Lower leg skin (tissue), 3 donors: ENCODE data around the gene LIPF.

Experiments
- POLR2A ChIP-seq, 2 donors: fragments of 450-650 bp; IDR thresholded peaks; one replicate each; pipeline ENCODE4 v1.6.1; 2016 to 2017; ENCODE audit warnings: antibody characterized with exemption in 2 of 2, mild to moderate bottlenecking in 1 of 2, moderate library complexity in 1 of 2
- TF ChIP-seq, protein P1 (sequence below), 3 donors: fragments of 450-650 bp; IDR thresholded peaks; one replicate each; pipeline ENCODE4 v1.5.1; 2016; ENCODE audit warnings: antibody characterized with exemption in 3 of 3, mild to moderate bottlenecking in 3 of 3, moderate library complexity in 2 of 3

DNA sequence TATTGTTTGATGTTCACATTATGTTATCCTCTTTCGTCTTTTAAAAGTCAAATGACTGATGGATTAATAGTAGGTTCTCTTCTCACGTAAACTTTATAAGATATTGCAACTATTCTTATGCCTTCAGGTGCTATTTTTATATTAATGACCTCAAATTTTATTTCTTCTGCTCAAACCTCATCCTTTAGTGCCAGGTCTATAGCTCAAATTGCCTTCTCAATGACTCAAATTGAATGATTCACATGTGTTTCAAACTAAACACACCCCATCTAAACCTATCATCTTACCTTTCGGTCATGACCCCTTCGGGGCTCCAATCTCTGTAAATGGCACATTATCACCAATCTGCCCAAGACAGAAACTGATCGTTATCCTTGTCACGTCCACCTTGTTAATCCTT, 22.0 kb upstream of the LIPF start:
- TF ChIP-seq, protein P1, sequence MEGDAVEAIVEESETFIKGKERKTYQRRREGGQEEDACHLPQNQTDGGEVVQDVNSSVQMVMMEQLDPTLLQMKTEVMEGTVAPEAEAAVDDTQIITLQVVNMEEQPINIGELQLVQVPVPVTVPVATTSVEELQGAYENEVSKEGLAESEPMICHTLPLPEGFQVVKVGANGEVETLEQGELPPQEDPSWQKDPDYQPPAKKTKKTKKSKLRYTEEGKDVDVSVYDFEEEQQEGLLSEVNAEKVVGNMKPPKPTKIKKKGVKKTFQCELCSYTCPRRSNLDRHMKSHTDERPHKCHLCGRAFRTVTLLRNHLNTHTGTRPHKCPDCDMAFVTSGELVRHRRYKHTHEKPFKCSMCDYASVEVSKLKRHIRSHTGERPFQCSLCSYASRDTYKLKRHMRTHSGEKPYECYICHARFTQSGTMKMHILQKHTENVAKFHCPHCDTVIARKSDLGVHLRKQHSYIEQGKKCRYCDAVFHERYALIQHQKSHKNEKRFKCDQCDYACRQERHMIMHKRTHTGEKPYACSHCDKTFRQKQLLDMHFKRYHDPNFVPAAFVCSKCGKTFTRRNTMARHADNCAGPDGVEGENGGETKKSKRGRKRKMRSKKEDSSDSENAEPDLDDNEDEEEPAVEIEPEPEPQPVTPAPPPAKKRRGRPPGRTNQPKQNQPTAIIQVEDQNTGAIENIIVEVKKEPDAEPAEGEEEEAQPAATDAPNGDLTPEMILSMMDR (IDR thresholded peaks at IDR 0.05): no peak
- no peak for TF ChIP-seq POLR2A (IDR thresholded peaks at IDR 0.05)
